ENCODE data around the gene CD59. TPM values are rescaled to one million over a fixed set of nuclear protein-coding genes. Genes with fewer than 3 reads are reported as not detected.

Gene CD59
- total RNA-seq, 2 experiments from 2014 or later = 35.2 to 37.8 TPM

DNA sequence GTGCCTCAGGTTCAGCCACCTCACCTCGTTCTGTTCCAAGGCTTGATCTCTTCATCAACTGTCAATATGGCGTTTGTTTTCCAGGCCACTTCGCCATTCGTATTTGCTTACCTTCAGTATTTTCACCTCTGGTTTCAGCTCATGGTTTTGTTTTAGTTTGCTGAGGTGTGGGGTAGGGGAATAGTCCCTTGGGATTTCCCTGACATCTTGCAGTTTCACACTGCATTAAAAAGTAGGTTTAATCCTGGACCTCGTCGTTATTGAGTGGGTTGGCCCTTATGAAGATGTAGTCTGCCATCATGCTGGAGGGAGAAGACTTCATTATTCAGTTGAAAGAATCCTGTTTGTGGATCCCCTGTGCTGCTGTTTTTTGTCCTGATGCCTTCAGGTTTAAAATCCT is 81.6 kb downstream of the CD59 start:
- no peaks in the 10 kb centered on the region for H3K4me1 Mint-ChIP-seq (ENCODE audit: low read depth)
- Histone ChIP-seq H3K9me3 (ENCODE audit: control insufficient read depth in 1 of 2, insufficient read depth in 1 of 2, low read length in 2 of 2) (no peaks in the 10 kb centered on the region), H3K4me1 (ENCODE audit: insufficient read depth, low read length) (no peaks in the 10 kb centered on the region), H3K36me3 (ENCODE audit: insufficient read depth, low read length) (no peaks in the 10 kb centered on the region), H3K4me3 (ENCODE audit: low read length) (no peak overlapping the region), H3K27ac (ENCODE audit: low read depth in 1 of 2, low read length in 2 of 2) (no peak overlapping the region), H3K27me3 (ENCODE audit: control insufficient read depth in 1 of 2, insufficient read depth in 2 of 2, low read length in 2 of 2) (peaks cover 0 to 2% of the 10 kb centered on the region in 2 experiments)
- H3K36me3 Mint-ChIP-seq (ENCODE audit: low read depth) = no peaks in the 10 kb centered on the region
- no peak for DNase-seq
- TF ChIP-seq, protein P1, sequence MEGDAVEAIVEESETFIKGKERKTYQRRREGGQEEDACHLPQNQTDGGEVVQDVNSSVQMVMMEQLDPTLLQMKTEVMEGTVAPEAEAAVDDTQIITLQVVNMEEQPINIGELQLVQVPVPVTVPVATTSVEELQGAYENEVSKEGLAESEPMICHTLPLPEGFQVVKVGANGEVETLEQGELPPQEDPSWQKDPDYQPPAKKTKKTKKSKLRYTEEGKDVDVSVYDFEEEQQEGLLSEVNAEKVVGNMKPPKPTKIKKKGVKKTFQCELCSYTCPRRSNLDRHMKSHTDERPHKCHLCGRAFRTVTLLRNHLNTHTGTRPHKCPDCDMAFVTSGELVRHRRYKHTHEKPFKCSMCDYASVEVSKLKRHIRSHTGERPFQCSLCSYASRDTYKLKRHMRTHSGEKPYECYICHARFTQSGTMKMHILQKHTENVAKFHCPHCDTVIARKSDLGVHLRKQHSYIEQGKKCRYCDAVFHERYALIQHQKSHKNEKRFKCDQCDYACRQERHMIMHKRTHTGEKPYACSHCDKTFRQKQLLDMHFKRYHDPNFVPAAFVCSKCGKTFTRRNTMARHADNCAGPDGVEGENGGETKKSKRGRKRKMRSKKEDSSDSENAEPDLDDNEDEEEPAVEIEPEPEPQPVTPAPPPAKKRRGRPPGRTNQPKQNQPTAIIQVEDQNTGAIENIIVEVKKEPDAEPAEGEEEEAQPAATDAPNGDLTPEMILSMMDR (IDR thresholded peaks at IDR 0.05) = no peak
- H3K9me3 Mint-ChIP-seq = no peaks in the 10 kb centered on the region
- POLR2A ChIA-PET = no interaction called here
- peaks cover 37% of the 10 kb centered on the region for H3K27me3 Mint-ChIP-seq
- no peak overlapping the region for H3K27ac Mint-ChIP-seq
- CTCF ChIA-PET = no interaction called here
- intact Hi-C loops (cut with DNase I, micrococcal nuclease) = no loop called here
- no peak for ATAC-seq (ENCODE audit: poor library complexity)
- no peak overlapping the region for H3K4me3 Mint-ChIP-seq

Other genes with a start within 250 kb of the CD59 start
- gene C11orf91, start 35.6 kb downstream of the CD59 start, total RNA-seq = under 1 TPM in 1 of 2 experiments, not detected in 1; 0.45 TPM
- 10 to 100 TPM; 62.0 to 63.4 TPM for gene FBXO3, start 38.1 kb upstream of the CD59 start, total RNA-seq
- under 1 TPM; 0.61 to 0.80 TPM for gene LMO2, start 155.7 kb upstream of the CD59 start, total RNA-seq

Data from CD4-positive, alpha-beta T cell (primary cell).